ENCODE measurements around the gene AHNAK. TPM values are rescaled to one million over a fixed set of nuclear protein-coding genes. Genes with fewer than 3 reads are reported as not detected.

The AHNAK gene
- polyA plus RNA-seq, 1 experiment = 231 TPM

- DNase-seq (ENCODE audit: low read depth, low spot score) = no peak
- POLR2A ChIA-PET = interaction anchor here (0.7 kb wide), 1 partner anchor 92 kb away, joined by 5 read pairs; no protein-coding TSS in a partner anchor
- no peak for TF ChIP-seq CTCF (IDR thresholded peaks at IDR 0.05; ENCODE audit: low read depth, low read length)
- Histone ChIP-seq H3K27ac (ENCODE audit: low read depth, low read length) (no peak overlapping the region), H3K4me3 (ENCODE audit: low read depth, low read length) (no peak overlapping the region), H3K27me3 (ENCODE audit: control insufficient read depth, insufficient read depth, low read length) (no peaks in the 10 kb centered on the region), H3K9me3 (ENCODE audit: control insufficient read depth, insufficient read depth, low read length) (no peaks in the 10 kb centered on the region)
- CTCF ChIA-PET = interaction anchor here (0.6 to 3.0 kb wide), 3 partner anchors 26 to 92 kb away, joined by 6 to 14 read pairs (median 6); no protein-coding TSS in a partner anchor
Observed at GRCh38 chr11:62516736-62517371, 29.8 kb downstream of the AHNAK start.

GRCh38 chr11:62514151-62514550 lies 32.5 kb downstream of the AHNAK start:
- no peak for TF ChIP-seq CTCF (IDR thresholded peaks at IDR 0.05; ENCODE audit: low read depth, low read length)
- no peak overlapping the region for H3K4me3 ChIP-seq (ENCODE audit: low read depth, low read length)
- H3K27me3 ChIP-seq (ENCODE audit: control insufficient read depth, insufficient read depth, low read length) = no peaks in the 10 kb centered on the region
- POLR2A ChIA-PET = interaction anchor here (0.6 to 1.0 kb wide), 2 partner anchors 90 to 239 kb away, joined by 3 to 4 read pairs; partner anchors contain the start of gene ZBTB3
- no peaks in the 10 kb centered on the region for H3K9me3 ChIP-seq (ENCODE audit: control insufficient read depth, insufficient read depth, low read length)
- CTCF ChIA-PET = interaction anchor here (1.6 to 3.0 kb wide), 2 partner anchors 29 to 89 kb away, joined by 6 to 14 read pairs; no protein-coding TSS in a partner anchor
- no peak for DNase-seq (ENCODE audit: low read depth, low spot score)
- no peak overlapping the region for H3K27ac ChIP-seq (ENCODE audit: low read depth, low read length)

- TF ChIP-seq CTCF (IDR thresholded peaks at IDR 0.05; ENCODE audit: low read depth, low read length) = no peak
- POLR2A ChIA-PET = interaction anchor here (0.6 to 0.8 kb wide), 4 partner anchors 15 to 546 kb away, joined by 3 to 5 read pairs (median 3); partner anchors contain the start of gene ZBTB3
Observed at GRCh38 chr11:62513626-62514025, 33.0 kb downstream of the AHNAK start.

GRCh38 chr11:62512961-62513360 lies 33.6 kb downstream of the AHNAK start:
- no peak for DNase-seq (ENCODE audit: low read depth, low spot score)
- no peak for TF ChIP-seq CTCF (IDR thresholded peaks at IDR 0.05; ENCODE audit: low read depth, low read length)
- H3K9me3 ChIP-seq (ENCODE audit: control insufficient read depth, insufficient read depth, low read length) = no peaks in the 10 kb centered on the region
- CTCF ChIA-PET = interaction anchor here (0.6 kb wide), 1 partner anchor 80 kb away, joined by 3 read pairs; no protein-coding TSS in a partner anchor
- no peak overlapping the region for H3K4me3 ChIP-seq (ENCODE audit: low read depth, low read length)
- H3K27me3 ChIP-seq (ENCODE audit: control insufficient read depth, insufficient read depth, low read length) = no peaks in the 10 kb centered on the region
- POLR2A ChIA-PET = interaction anchor here (0.7 to 0.8 kb wide), 3 partner anchors 14 to 545 kb away, joined by 3 to 5 read pairs (median 3); no protein-coding TSS in a partner anchor
- H3K27ac ChIP-seq (ENCODE audit: low read depth, low read length) = no peak overlapping the region

More at GRCh38 chr11:62513626-62514025, 33.0 kb downstream of the AHNAK start:
- no peak for DNase-seq (ENCODE audit: low read depth, low spot score)
- no peak overlapping the region for H3K4me3 ChIP-seq (ENCODE audit: low read depth, low read length)
- no peaks in the 10 kb centered on the region for H3K9me3 ChIP-seq (ENCODE audit: control insufficient read depth, insufficient read depth, low read length)
- no peaks in the 10 kb centered on the region for H3K27me3 ChIP-seq (ENCODE audit: control insufficient read depth, insufficient read depth, low read length)
- no peak overlapping the region for H3K27ac ChIP-seq (ENCODE audit: low read depth, low read length)
- CTCF ChIA-PET = interaction anchor here (1.6 kb wide), 1 partner anchor 89 kb away, joined by 6 read pairs; no protein-coding TSS in a partner anchor
